Astrocyte of the hippocampus (primary cell): ENCODE measurements around the gene ADGRG1.
"Not testable (repeated sequence)": the region's sequence is repeated elsewhere in the genome, so short reads cannot be mapped to it uniquely, and the experiment has no call there.

Experiments used
- DNase-seq: peaks from one replicate; pipeline ENCODE4 v3.0.0; 2011; ENCODE audit warnings: low read depth, low spot score

ADGRG1 gene

GRCh38 chr16:57666353-57667047 is 38.1 kb downstream of the ADGRG1 start:
- DNase-seq, result no peak

- no peak for DNase-seq
Measured at GRCh38 chr16:57667048-57667525, 38.7 kb downstream of the ADGRG1 start.

- no peak for DNase-seq
Measured at GRCh38 chr16:57667526-57668262, 39.3 kb downstream of the ADGRG1 start.

GRCh38 chr16:57668263-57668571 is 39.8 kb downstream of the ADGRG1 start, which contains the start of gene ADGRG3:
TSS of gene ADGRG3 (plus strand) at chr16:57668306. CDS start at chr16:57668348, 42 bp downstream.
- DNase-seq, result no peak

GRCh38 chr16:57668630-57669475 is 40.4 kb downstream of the ADGRG1 start:
- DNase-seq, result no peak

- DNase-seq, result no peak
Measured at GRCh38 chr16:57669476-57670162, 41.2 kb downstream of the ADGRG1 start.

GRCh38 chr16:57670196-57670595 is 41.8 kb downstream of the ADGRG1 start:
- DNase-seq, result no peak

- not testable (repeated sequence) for DNase-seq
Measured at GRCh38 chr16:57671451-57671850, 43.0 kb downstream of the ADGRG1 start.

- no peak for DNase-seq
Measured at GRCh38 chr16:57672416-57672815, 44.0 kb downstream of the ADGRG1 start.

GRCh38 chr16:57672824-57673223 is 44.4 kb downstream of the ADGRG1 start:
- no peak for DNase-seq

- DNase-seq, result no peak
Measured at GRCh38 chr16:57675741-57676551, 47.5 kb downstream of the ADGRG1 start.

GRCh38 chr16:57676553-57677085 is 48.2 kb downstream of the ADGRG1 start:
- no peak for DNase-seq

GRCh38 chr16:57677622-57678369 is 49.4 kb downstream of the ADGRG1 start:
- DNase-seq, result no peak

- no peak for DNase-seq
Measured at GRCh38 chr16:57679016-57679415, 50.6 kb downstream of the ADGRG1 start.

- no peak for DNase-seq
Measured at GRCh38 chr16:57679767-57680482, 51.5 kb downstream of the ADGRG1 start.

GRCh38 chr16:57680842-57681375 is 52.5 kb downstream of the ADGRG1 start:
- no peak for DNase-seq

- no peak for DNase-seq
Measured at GRCh38 chr16:57681950-57682728, 53.7 kb downstream of the ADGRG1 start.
